ENCODE results near the gene NPTXR. TPM values are rescaled to one million over a fixed set of nuclear protein-coding genes. Genes with fewer than 3 reads are reported as not detected.

The NPTXR gene
- total and polyA plus RNA-seq, 10 donors = 0.24 to 11.5 (median 4.7) TPM

- WGBS, 5 donors = 89 to 99% (median 95%) methylated on average over 1 to 5 of the region's 5 CpGs
These were observed 8.8 kb downstream of the NPTXR start for GRCh38 chr22:38834991-38835390.

GRCh38 chr22:38834215-38834953 lies 9.4 kb downstream of the NPTXR start:
- 83 to 92% (median 87%) methylated on average over 13 of the region's 13 CpGs for WGBS, 5 donors
- intact Hi-C loops (cut with DNase I; ENCODE audit: low total_unique reads) = no loop called here
- no peaks in the 10 kb centered on the region for H3K36me3 ChIP-seq
- DNase-seq = no peak
- H3K27ac ChIP-seq = no peak overlapping the region
- no peak for TF ChIP-seq CTCF (IDR thresholded peaks at IDR 0.05 in 8 of 11, conservative IDR thresholded peaks at IDR 0.05 in 3 of 11)
- no peak for TF ChIP-seq POLR2A (IDR thresholded peaks at IDR 0.05)
- no peak for TF ChIP-seq POLR2AphosphoS5 (IDR thresholded peaks at IDR 0.05)
- H3K4me3 ChIP-seq = no peak overlapping the region
- H3K27me3 ChIP-seq (replicated peaks in 1 of 7) = peaks cover 0 to 35% (median 0%) of the 10 kb centered on the region in 7 donors
- H3K9me3 ChIP-seq = no peaks in the 10 kb centered on the region
- H3K4me1 ChIP-seq = no peaks in the 10 kb centered on the region

More at GRCh38 chr22:38834991-38835390, 8.8 kb downstream of the NPTXR start:
- TF ChIP-seq POLR2AphosphoS5 (IDR thresholded peaks at IDR 0.05) (no peak), POLR2A (IDR thresholded peaks at IDR 0.05) (no peak), CTCF (IDR thresholded peaks at IDR 0.05 in 8 of 11, conservative IDR thresholded peaks at IDR 0.05 in 3 of 11) (no peak)
- H3K9me3 ChIP-seq = no peaks in the 10 kb centered on the region
- H3K4me3 ChIP-seq = no peak overlapping the region
- no peaks in the 10 kb centered on the region for H3K36me3 ChIP-seq
- intact Hi-C loops (cut with DNase I; ENCODE audit: low total_unique reads) = no loop called here
- DNase-seq = no peak
- peaks cover 0 to 35% (median 0%) of the 10 kb centered on the region in 7 donors for H3K27me3 ChIP-seq (replicated peaks in 1 of 7)
- no peak overlapping the region for H3K27ac ChIP-seq
- H3K4me1 ChIP-seq = no peaks in the 10 kb centered on the region

GRCh38 chr22:38833061-38833460 lies 10.8 kb downstream of the NPTXR start:
- H3K27ac ChIP-seq = no peak overlapping the region
- TF ChIP-seq CTCF (IDR thresholded peaks at IDR 0.05 in 8 of 11, conservative IDR thresholded peaks at IDR 0.05 in 3 of 11) = no peak
- TF ChIP-seq POLR2A (IDR thresholded peaks at IDR 0.05) = no peak
- no peak for TF ChIP-seq POLR2AphosphoS5 (IDR thresholded peaks at IDR 0.05)
- no peaks in the 10 kb centered on the region for H3K4me1 ChIP-seq
- peak; percentile 23 for DNase-seq
- no peaks in the 10 kb centered on the region for H3K36me3 ChIP-seq
- intact Hi-C loops (cut with DNase I; ENCODE audit: low total_unique reads) = no loop called here
- peaks cover 0 to 28% (median 0%) of the 10 kb centered on the region in 7 donors for H3K27me3 ChIP-seq (replicated peaks in 1 of 7)
- WGBS, 5 donors = 75 to 94% (median 79%) methylated on average over 2 to 3 of the region's 3 CpGs
- H3K9me3 ChIP-seq = peaks cover 0 to 3% (median 0%) of the 10 kb centered on the region in 8 donors
- no peak overlapping the region for H3K4me3 ChIP-seq

Data from spleen (tissue), 11 donors.